HCT116 (cell line): ENCODE measurements around the gene FBXO42. TPM values are rescaled to one million over a fixed set of nuclear protein-coding genes. Genes with fewer than 3 reads are reported as not detected.

Experiments
- ATAC-seq: fragments of 200-7000 bp; cut with Tn5 transposase; 2 replicates; pipeline ENCODE4 v1.9.1; 2020; ENCODE audit warnings: mild to moderate bottlenecking, moderate library complexity
- BruUV-seq: library from RNA; stranded (reverse); fragments of 400-500 nt; replicated peaks from 2 replicates; lab custom pipeline; 2021; lab: Mats Ljungman, UMichigan
- CTCF ChIA-PET: fragments of 300-600 bp; sonication (Branson Sonifier 250); formaldehyde crosslinking; loops from one replicate; lab custom pipeline; 2021; ENCODE audit warnings: antibody characterized with exemption; lab: Charles Lee
- POLR2A ChIA-PET: fragments of 300-600, 350-600 bp; sonication (Branson Sonifier 250); formaldehyde crosslinking; loops from one replicate; lab custom pipeline; 2021; ENCODE audit warnings: antibody characterized with exemption; lab: Charles Lee
- RAD21 ChIA-PET, 2 experiments: fragments of 300-600 bp; sonication (Branson Sonifier 250); formaldehyde crosslinking; loops; one replicate each; lab custom pipeline; 2023; ENCODE audit warnings: low total read pairs in 2 of 2; ENCODE audit not compliant: uncharacterized antibody in 2 of 2, unreplicated experiment in 2 of 2, low non-redundant PET in 1 of 2; lab: Charles Lee
- DNase-seq: peaks from one replicate; pipeline ENCODE4 v3.0.0-alpha.2; 2010; ENCODE audit warnings: low read depth, low spot score
- H2AFZ ChIP-seq: fragments of 200-600 bp; shearing (Covaris generic), sonication (generic); 2 replicates; pipeline ENCODE4 v1.6.1; 2017; ENCODE audit warnings: low read depth, mixed run types, mixed read lengths, antibody characterized with exemption, low read length; ENCODE audit not compliant: poor library complexity, severe bottlenecking
- H3K27ac ChIP-seq: 2 replicates; pipeline ENCODE4 v1.5.1; 2012; ENCODE audit warnings: low read depth, low read length
- H3K27me3 ChIP-seq: fragments of 200-600 bp; sonication (generic); 2 replicates; pipeline ENCODE4 v1.6.1; 2016; ENCODE audit warnings: mixed run types, low read length, mixed read lengths; ENCODE audit not compliant: insufficient read depth
- H3K36me3 ChIP-seq, 2 experiments: fragments of 200-500 bp in 1 of 2; fragments of 200-600 bp in 1 of 2; sonication (Bioruptor generic) in 1 of 2; sonication (generic) in 1 of 2; 2 replicates each; pipeline versions ENCODE4 v1.5.1 to v1.6.1; 2014 to 2016; ENCODE audit warnings: low read length in 2 of 2, inconsistent platforms in 1 of 2, mixed read lengths in 1 of 2, mixed run types in 1 of 2; ENCODE audit not compliant: insufficient read depth in 2 of 2, control insufficient read depth in 1 of 2
- H3K4me1 ChIP-seq, 2 experiments: fragments of 200-600 bp in 1 of 2; sonication (generic) in 1 of 2; 2 replicates each; pipeline versions ENCODE4 v1.5.1 to v1.6.1; 2012 to 2017; ENCODE audit warnings: low read length in 2 of 2, inconsistent platforms in 1 of 2, mild to moderate bottlenecking in 1 of 2, mixed read lengths in 1 of 2, mixed run types in 1 of 2, moderate library complexity in 1 of 2; ENCODE audit not compliant: insufficient read depth in 2 of 2, control insufficient read depth in 1 of 2
- H3K4me2 ChIP-seq: fragments of 200-600 bp; sonication (generic); 2 replicates; pipeline ENCODE4 v1.6.1; 2017; ENCODE audit warnings: mixed run types, low read length, mixed read lengths
- H3K4me3 ChIP-seq, 2 experiments: fragments of 200-600 bp in 1 of 2; sonication (generic) in 1 of 2; replicated peaks in 1 of 2; 2 replicates each; pipeline ENCODE4 v1.5.1; 2011 to 2016; ENCODE audit warnings: low read length in 2 of 2, control low read depth in 1 of 2, low read depth in 1 of 2, mild to moderate bottlenecking in 1 of 2, mixed read lengths in 1 of 2, mixed run types in 1 of 2
- H3K79me2 ChIP-seq: fragments of 200-600 bp; sonication (generic); 2 replicates; pipeline ENCODE4 v1.6.1; 2017; ENCODE audit warnings: mild to moderate bottlenecking, mixed run types, low read length, moderate library complexity, mixed read lengths; ENCODE audit not compliant: insufficient read depth
- H3K9ac ChIP-seq: fragments of 200-600 bp; sonication (generic); 2 replicates; pipeline ENCODE4 v1.6.1; 2016; ENCODE audit warnings: low read length, mixed read lengths
- H3K9me2 ChIP-seq: fragments of 200-600 bp; sonication (generic), shearing (Covaris generic); 2 replicates; pipeline ENCODE4 v1.6.1; 2017; ENCODE audit warnings: mixed run types, mild to moderate bottlenecking, moderate library complexity; ENCODE audit not compliant: insufficient read depth
- H3K9me3 ChIP-seq, 2 experiments: fragments of 200-500 bp in 1 of 2; fragments of 200-600 bp in 1 of 2; sonication (Bioruptor generic) in 1 of 2; sonication (generic) in 1 of 2; 2 replicates each; pipeline ENCODE4 v1.6.1; 2014 to 2017; ENCODE audit warnings: low read length in 2 of 2, mixed read lengths in 2 of 2, inconsistent platforms in 1 of 2, low read depth in 1 of 2, mild to moderate bottlenecking in 1 of 2, mixed run types in 1 of 2, moderate library complexity in 1 of 2; ENCODE audit not compliant: control insufficient read depth in 1 of 2, insufficient read depth in 1 of 2
- H4K20me1 ChIP-seq: fragments of 200-600 bp; sonication (generic), shearing (Covaris generic); 2 replicates; pipeline ENCODE4 v1.6.1; 2017; ENCODE audit warnings: mixed run types, mild to moderate bottlenecking, moderate library complexity; ENCODE audit not compliant: insufficient read depth
- ATF3 ChIP-seq: IDR thresholded peaks from 2 replicates; pipeline ENCODE4 v1.6.1; 2012
- CEBPB ChIP-seq: IDR thresholded peaks from 2 replicates; pipeline ENCODE4 v1.6.1; 2012; ENCODE audit warnings: low read depth
- EGR1 ChIP-seq: IDR thresholded peaks from 2 replicates; pipeline ENCODE4 v1.6.1; 2012; ENCODE audit warnings: low read depth
- JUND ChIP-seq: IDR thresholded peaks from 2 replicates; pipeline ENCODE4 v1.6.1; 2012
- SRF ChIP-seq: IDR thresholded peaks from 2 replicates; pipeline ENCODE4 v1.6.1; 2012; ENCODE audit warnings: low read depth
- ZBTB33 ChIP-seq: IDR thresholded peaks from 2 replicates; pipeline ENCODE4 v1.6.1; 2011; ENCODE audit warnings: mild to moderate bottlenecking, low read length, moderate library complexity; ENCODE audit not compliant: insufficient replicate concordance; ENCODE audit errors: extremely low read depth
- intact Hi-C: fragments of 100-400 bp; cut with micrococcal nuclease; formaldehyde crosslinking; loops from 2 replicates; pipeline ENCODE4 v1.10.0; 2022
- total RNA-seq: library from RNA; stranded (reverse); gene quantifications from one replicate; pipeline ENCODE4 v1.2.1, GENCODE V29; 2021; ENCODE audit not compliant: unreplicated experiment

FBXO42 gene
- total RNA-seq, 1 experiment from 2014 or later: 20.6 TPM

- Histone ChIP-seq H3K79me2 (peaks cover 9% of the 10 kb centered on the region; the same call in 1 of the 2 replicates), H3K4me1 (peaks cover 14 to 28% of the 10 kb centered on the region in 2 experiments), H3K9ac (no peak overlapping the region), H3K9me3 (no peaks in the 10 kb centered on the region), H3K4me3 (no peak overlapping the region), H4K20me1 (no peaks in the 10 kb centered on the region), H3K9me2 (no peaks in the 10 kb centered on the region), H3K36me3 (peaks cover 21 to 27% of the 10 kb centered on the region in 2 experiments; a peak in 3 of 4 replicates), H2AFZ (no peak overlapping the region), H3K27me3 (no peaks in the 10 kb centered on the region), H3K4me2 (no peak overlapping the region), H3K27ac (no peak overlapping the region)
- no peak for DNase-seq
- RAD21 ChIA-PET: no interaction called here
- no peak for TF ChIP-seq ATF3
- no peak for TF ChIP-seq CEBPB
- TF ChIP-seq JUND: no peak
- no peak for TF ChIP-seq SRF
- TF ChIP-seq EGR1: no peak
- TF ChIP-seq ZBTB33: no peak
- POLR2A ChIA-PET: no interaction called here
- intact Hi-C loops: no loop called here
- CTCF ChIA-PET: interaction anchor here (1.2 kb wide), 1 partner anchor 125 kb away, joined by 3 read pairs; no protein-coding TSS in a partner anchor
- BruUV-seq: no TSS peak
- no peak for ATAC-seq
Observed at GRCh38 chr1:16203550-16203949, 148.7 kb downstream of the FBXO42 start.
